ENCODE data around the gene TECTB. TPM values are rescaled to one million over a fixed set of nuclear protein-coding genes. Genes with fewer than 3 reads are reported as not detected.

The TECTB gene
- total RNA-seq, 1 experiment from 2014 or later: not detected

DNA sequence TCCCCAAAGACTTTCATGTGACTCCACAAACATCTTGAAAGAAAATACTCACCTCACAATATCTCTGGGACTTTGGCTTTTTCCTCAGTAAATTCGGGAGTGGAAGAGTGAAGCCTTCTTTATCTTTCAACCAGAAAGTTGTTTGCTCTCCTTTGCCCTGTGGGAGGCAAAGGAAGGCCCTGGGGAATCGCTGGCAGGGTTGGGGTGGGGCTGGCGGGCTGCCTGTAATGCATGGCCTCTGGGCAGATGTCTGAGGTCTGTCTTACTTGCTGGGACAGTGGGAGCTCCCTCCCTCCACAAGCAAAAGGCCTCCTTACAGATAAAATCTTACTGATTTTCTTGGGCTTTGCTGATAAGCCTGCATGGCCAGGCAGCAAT, 24.9 kb downstream of the TECTB start:
- no peak overlapping the region for H3K27ac Mint-ChIP-seq
- ATAC-seq: peak; percentile 50
- POLR2A ChIA-PET: interaction anchor here (0.7 to 1.0 kb wide), 3 partner anchors 11 to 170 kb away, joined by 3 read pairs; no protein-coding TSS in a partner anchor
- CTCF ChIA-PET: interaction anchor here (0.7 to 4.3 kb wide), 37 partner anchors 8 to 1077 kb away, joined by 3 to 46 read pairs (median 4); partner anchors contain the start of genes ACSL5, GPAM, TECTB and VTI1A
- peaks cover 11% of the 10 kb centered on the region for H3K4me1 Mint-ChIP-seq
- no peak overlapping the region for H3K4me3 Mint-ChIP-seq
- DNase-seq (ENCODE audit: low spot score): no peak
- H3K27me3 Mint-ChIP-seq (ENCODE audit: low read depth): no peaks in the 10 kb centered on the region; the same call in 1 of the 2 replicates
- no peaks in the 10 kb centered on the region for H3K9me3 Mint-ChIP-seq
- no peaks in the 10 kb centered on the region for H3K36me3 Mint-ChIP-seq
- TF ChIP-seq CBFB (CRISPR knock-in tag; IDR thresholded peaks at IDR 0.05; ENCODE audit: low read depth): no peak
- no peak for TF ChIP-seq AR (CRISPR knock-in tag; IDR thresholded peaks at IDR 0.05)
- no peak for TF ChIP-seq ETV6 (CRISPR knock-in tag; IDR thresholded peaks at IDR 0.05)
- TF ChIP-seq PRRX2 (CRISPR knock-in tag; IDR thresholded peaks at IDR 0.05): no peak
- no peak for TF ChIP-seq USF1 (CRISPR knock-in tag; IDR thresholded peaks at IDR 0.05)
- TF ChIP-seq, protein P1, sequence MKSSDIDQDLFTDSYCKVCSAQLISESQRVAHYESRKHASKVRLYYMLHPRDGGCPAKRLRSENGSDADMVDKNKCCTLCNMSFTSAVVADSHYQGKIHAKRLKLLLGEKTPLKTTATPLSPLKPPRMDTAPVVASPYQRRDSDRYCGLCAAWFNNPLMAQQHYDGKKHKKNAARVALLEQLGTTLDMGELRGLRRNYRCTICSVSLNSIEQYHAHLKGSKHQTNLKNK (CRISPR knock-in tag; IDR thresholded peaks at IDR 0.05): no peak
- no peak for TF ChIP-seq ZNF138 (CRISPR knock-in tag; conservative IDR thresholded peaks at IDR 0.05)
- no peak for TF ChIP-seq FOXJ3 (CRISPR knock-in tag; IDR thresholded peaks at IDR 0.05; ENCODE audit: borderline replicate concordance)
- TF ChIP-seq E2F5 (CRISPR knock-in tag; IDR thresholded peaks at IDR 0.05): no peak
- no peak for TF ChIP-seq TEAD4 (CRISPR knock-in tag; IDR thresholded peaks at IDR 0.05)
- no peak for TF ChIP-seq HMGA2 (CRISPR knock-in tag; IDR thresholded peaks at IDR 0.05)
- TF ChIP-seq NR1H2 (CRISPR knock-in tag; IDR thresholded peaks at IDR 0.05): no peak
- no peak for TF ChIP-seq NFYB (CRISPR knock-in tag; conservative IDR thresholded peaks at IDR 0.05; ENCODE audit: low read depth)

- DNase-seq (ENCODE audit: low spot score) (no peak), ATAC-seq (no peak)
- TF ChIP-seq NR3C1 (CRISPR knock-in tag; conservative IDR thresholded peaks at IDR 0.05; ENCODE audit: low read depth) (no peak), ZNF512 (CRISPR knock-in tag; IDR thresholded peaks at IDR 0.05; ENCODE audit: borderline replicate concordance) (no peak), MAX (CRISPR knock-in tag; IDR thresholded peaks at IDR 0.05) (no peak), MXD4 (CRISPR knock-in tag; IDR thresholded peaks at IDR 0.05; ENCODE audit: borderline replicate concordance) (no peak), KAT7 (CRISPR knock-in tag; IDR thresholded peaks at IDR 0.05; ENCODE audit: borderline replicate concordance) (no peak), ETV6 (CRISPR knock-in tag; IDR thresholded peaks at IDR 0.05) (no peak), ZNF423 (CRISPR knock-in tag; IDR thresholded peaks at IDR 0.05) (no peak), ZNF121 (CRISPR knock-in tag; IDR thresholded peaks at IDR 0.05) (no peak)
- TF ChIP-seq, protein P2, sequence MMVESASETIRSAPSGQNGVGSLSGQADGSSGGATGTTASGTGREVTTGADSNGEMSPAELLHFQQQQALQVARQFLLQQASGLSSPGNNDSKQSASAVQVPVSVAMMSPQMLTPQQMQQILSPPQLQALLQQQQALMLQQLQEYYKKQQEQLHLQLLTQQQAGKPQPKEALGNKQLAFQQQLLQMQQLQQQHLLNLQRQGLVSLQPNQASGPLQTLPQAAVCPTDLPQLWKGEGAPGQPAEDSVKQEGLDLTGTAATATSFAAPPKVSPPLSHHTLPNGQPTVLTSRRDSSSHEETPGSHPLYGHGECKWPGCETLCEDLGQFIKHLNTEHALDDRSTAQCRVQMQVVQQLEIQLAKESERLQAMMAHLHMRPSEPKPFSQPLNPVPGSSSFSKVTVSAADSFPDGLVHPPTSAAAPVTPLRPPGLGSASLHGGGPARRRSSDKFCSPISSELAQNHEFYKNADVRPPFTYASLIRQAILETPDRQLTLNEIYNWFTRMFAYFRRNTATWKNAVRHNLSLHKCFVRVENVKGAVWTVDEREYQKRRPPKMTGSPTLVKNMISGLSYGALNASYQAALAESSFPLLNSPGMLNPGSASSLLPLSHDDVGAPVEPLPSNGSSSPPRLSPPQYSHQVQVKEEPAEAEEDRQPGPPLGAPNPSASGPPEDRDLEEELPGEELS (CRISPR knock-in tag; IDR thresholded peaks at IDR 0.05): no peak
- TF ChIP-seq, protein P3, sequence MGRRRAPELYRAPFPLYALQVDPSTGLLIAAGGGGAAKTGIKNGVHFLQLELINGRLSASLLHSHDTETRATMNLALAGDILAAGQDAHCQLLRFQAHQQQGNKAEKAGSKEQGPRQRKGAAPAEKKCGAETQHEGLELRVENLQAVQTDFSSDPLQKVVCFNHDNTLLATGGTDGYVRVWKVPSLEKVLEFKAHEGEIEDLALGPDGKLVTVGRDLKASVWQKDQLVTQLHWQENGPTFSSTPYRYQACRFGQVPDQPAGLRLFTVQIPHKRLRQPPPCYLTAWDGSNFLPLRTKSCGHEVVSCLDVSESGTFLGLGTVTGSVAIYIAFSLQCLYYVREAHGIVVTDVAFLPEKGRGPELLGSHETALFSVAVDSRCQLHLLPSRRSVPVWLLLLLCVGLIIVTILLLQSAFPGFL (CRISPR knock-in tag; IDR thresholded peaks at IDR 0.05; ENCODE audit: borderline replicate concordance): no peak
- ChIA-PET POLR2A (no interaction called here), CTCF (interaction anchor here (0.7 kb wide), 1 partner anchor 161 kb away, joined by 6 read pairs; no protein-coding TSS in a partner anchor)
- Mint-ChIP-seq H3K4me1 (peaks cover 11% of the 10 kb centered on the region), H3K36me3 (no peaks in the 10 kb centered on the region), H3K27ac (no peak overlapping the region), H3K9me3 (no peaks in the 10 kb centered on the region), H3K4me3 (no peak overlapping the region), H3K27me3 (ENCODE audit: low read depth) (no peaks in the 10 kb centered on the region; the same call in 1 of the 2 replicates)
Observed at GRCh38 chr10:112311481-112311880, 28.3 kb downstream of the TECTB start.
